Heart right ventricle (tissue), 16 donors: ENCODE results near the gene NCKAP5. TPM values are rescaled to one million over a fixed set of nuclear protein-coding genes. Genes with fewer than 3 reads are reported as not detected.

Experiments
- ATAC-seq, 8 donors: fragments of 200-7000 bp; cut with Tn5 transposase; one replicate each; pipeline ENCODE4 v1.9.1; 2020; ENCODE audit warnings: mild to moderate bottlenecking in 8 of 8, moderate library complexity in 8 of 8, moderate number of reproducible peaks in 1 of 8
- DNase-seq, 2 donors: peaks; one replicate each; pipeline ENCODE4 v3.0.0-alpha.2; 2020
- H3K27ac ChIP-seq, 10 donors: fragments of 200-600 bp; sonication (generic) in 2 of 10; one replicate each; pipeline versions ENCODE4 v1.5.0 to v1.8.0; 2020 to 2022; ENCODE audit warnings: mild to moderate bottlenecking in 3 of 10
- H3K27me3 ChIP-seq, 7 donors: fragments of 200-600 bp; one replicate each; pipeline ENCODE4 v1.8.0; 2021 to 2022; ENCODE audit warnings: mild to moderate bottlenecking in 2 of 7
- H3K36me3 ChIP-seq, 9 donors: fragments of 200-600 bp; sonication (generic) in 1 of 9; one replicate each; pipeline versions ENCODE4 v1.5.0 to v1.8.0; 2020 to 2022; ENCODE audit warnings: mild to moderate bottlenecking in 2 of 9
- H3K4me1 ChIP-seq, 9 donors: fragments of 200-600 bp; sonication (generic) in 1 of 9; one replicate each; pipeline versions ENCODE4 v1.5.0 to v1.8.0; 2020 to 2022; ENCODE audit warnings: mild to moderate bottlenecking in 4 of 9
- H3K4me3 ChIP-seq, 10 donors: fragments of 200-600 bp; sonication (generic) in 2 of 10; one replicate each; pipeline versions ENCODE4 v1.5.0 to v1.8.0; 2020 to 2022; ENCODE audit warnings: mild to moderate bottlenecking in 7 of 10, moderate library complexity in 2 of 10
- H3K9me3 ChIP-seq, 11 donors: fragments of 200-600 bp in 10 of 11; sonication (generic) in 2 of 11; one replicate each; pipeline versions ENCODE4 v1.5.0 to v1.8.0; 2013 to 2022; ENCODE audit warnings: mild to moderate bottlenecking in 2 of 11, control low read depth in 1 of 11, moderate library complexity in 1 of 11
- WGBS, 2 donors: extraction: QIAGEN DNeasy Blood & Tissue Kit; methylation state at CpG; one replicate each; pipeline ENCODE4 v1.1.7; 2013; ENCODE audit warnings: inconsistent platforms in 1 of 2; 5-methylcytosine and 5-hydroxymethylcytosine counted together
- intact Hi-C, 10 donors: fragments of 100-400 bp; cut with DNase I; formaldehyde crosslinking; loops; one replicate each; pipeline versions ENCODE4 v1.11.1 to v1.14.2; 2022
- polyA plus RNA-seq, 2 donors: library from polyadenylated mRNA; stranded (reverse); fragments of 200-250 nt; gene quantifications; one replicate each; pipeline ENCODE4 v1.2.3, GENCODE V29; 2013
- total RNA-seq, 10 donors: library from RNA; stranded (reverse); fragmentation: NEBNext Ultra II Directional in 3 of 10; extraction: Animal tissue kit (Norgen Biotek cat#: 25700) in 3 of 10; gene quantifications; one replicate each; pipeline versions ENCODE4 v1.2.1 to v1.2.4, GENCODE V29; 2021 to 2023
- TF ChIP-seq, protein P1 (sequence below), 9 donors: fragments of 200-600 bp; sonication (generic) in 2 of 9; IDR thresholded peaks; one replicate each; pipeline versions ENCODE4 v1.5.0 to v1.8.0; 2021 to 2022; ENCODE audit warnings: antibody characterized with exemption in 9 of 9, mild to moderate bottlenecking in 5 of 9, moderate library complexity in 1 of 9
- donor health status: Arrhythmogenic right ventricular cardiomyopathy.
- donor health status: ischemic (EF 13 %, LVEDD 7.1; RV severe dilation, severe dysfunction).
- donor health status: healthy with polysubstance abuse.
- donor health status: DM: no; HTN: yes; CAD: no.
- donor health status: DM: no; HTN: no; CAD: no.
- donor health status: ischemic (EF 25% LVEDD 6.9; RV normal size, moderate dysfunction).
- donor health status: ischemic (EF 25% LVEDD 5.7; RV mildly dilated, moderate dysfunction).
- donor health status: healthy.
- donor health status: DM: yes; HTN: yes; CAD: no.
- donor health status: Ischemic cardiomyopathy.
- donor health status: ischemic (EF 35%, LVEDD 5.7; RV mildly dilated, moderate dysfunction).
- donor health status: nonischemic (EF 11% LVEDD 7.7; RV severe dilation, severe dysfunction).
- donor health status: DM: yes; HTN: yes; CAD: no.
- donor health status: PGD.
- donor health status: ischemic (EF 29% LVEDD 5.4; RV normal size, mild dysfunction).
- donor health status: nonischemic (EF 23%, LVEDD 6.1; RV moderate dilation, normal function).

The NCKAP5 gene
- total and polyA plus RNA-seq, 12 donors = 0.57 to 11.7 (median 6.2) TPM

DNA sequence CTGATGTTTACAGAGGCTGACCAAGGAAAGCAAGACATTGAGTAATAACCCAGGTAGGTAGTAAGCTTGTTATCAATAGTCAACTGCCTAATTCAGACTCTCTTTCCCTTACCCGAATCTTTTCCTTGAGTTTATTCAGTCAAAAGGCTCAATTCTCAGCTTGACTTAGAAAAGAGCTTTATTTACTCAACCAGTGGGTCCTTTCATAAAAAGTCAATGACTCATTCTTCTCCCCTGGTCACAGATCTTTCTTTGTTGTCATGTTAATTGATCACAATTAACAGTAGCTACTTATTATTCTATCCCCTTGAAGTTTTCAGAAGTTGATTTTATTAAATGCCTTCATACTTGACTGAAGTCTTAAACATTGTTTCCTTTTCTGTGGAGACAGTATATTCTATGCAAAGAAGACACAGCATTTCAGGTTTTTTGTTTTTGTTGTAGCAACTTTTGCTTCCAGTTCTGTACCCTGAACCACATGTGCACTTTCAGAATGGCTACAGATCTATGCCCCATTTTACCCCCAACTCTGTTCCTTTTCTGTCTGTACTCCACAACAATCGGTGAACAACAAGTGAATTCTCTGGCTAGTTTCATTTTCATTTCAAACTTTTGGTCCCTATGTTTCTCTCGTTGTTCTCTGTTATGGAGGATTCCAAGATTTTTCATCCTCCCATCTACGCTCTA, 428.3 kb downstream of the NCKAP5 start:
- WGBS, 2 donors = 81 to 82% methylated on average over 4 of the region's 4 CpGs
- TF ChIP-seq, protein P1, sequence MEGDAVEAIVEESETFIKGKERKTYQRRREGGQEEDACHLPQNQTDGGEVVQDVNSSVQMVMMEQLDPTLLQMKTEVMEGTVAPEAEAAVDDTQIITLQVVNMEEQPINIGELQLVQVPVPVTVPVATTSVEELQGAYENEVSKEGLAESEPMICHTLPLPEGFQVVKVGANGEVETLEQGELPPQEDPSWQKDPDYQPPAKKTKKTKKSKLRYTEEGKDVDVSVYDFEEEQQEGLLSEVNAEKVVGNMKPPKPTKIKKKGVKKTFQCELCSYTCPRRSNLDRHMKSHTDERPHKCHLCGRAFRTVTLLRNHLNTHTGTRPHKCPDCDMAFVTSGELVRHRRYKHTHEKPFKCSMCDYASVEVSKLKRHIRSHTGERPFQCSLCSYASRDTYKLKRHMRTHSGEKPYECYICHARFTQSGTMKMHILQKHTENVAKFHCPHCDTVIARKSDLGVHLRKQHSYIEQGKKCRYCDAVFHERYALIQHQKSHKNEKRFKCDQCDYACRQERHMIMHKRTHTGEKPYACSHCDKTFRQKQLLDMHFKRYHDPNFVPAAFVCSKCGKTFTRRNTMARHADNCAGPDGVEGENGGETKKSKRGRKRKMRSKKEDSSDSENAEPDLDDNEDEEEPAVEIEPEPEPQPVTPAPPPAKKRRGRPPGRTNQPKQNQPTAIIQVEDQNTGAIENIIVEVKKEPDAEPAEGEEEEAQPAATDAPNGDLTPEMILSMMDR (IDR thresholded peaks at IDR 0.05) = no peak
- DNase-seq = no peak
- Histone ChIP-seq H3K9me3 (no peaks in the 10 kb centered on the region), H3K27me3 (no peaks in the 10 kb centered on the region), H3K4me1 (no peaks in the 10 kb centered on the region), H3K27ac (no peak overlapping the region), H3K4me3 (no peak overlapping the region), H3K36me3 (no peaks in the 10 kb centered on the region)
- no peak for ATAC-seq
- intact Hi-C loops = loop anchor here in 2 of 10 donors (1.0 to 10.0 kb wide), 2 partner anchors 31 to 595 kb away; no protein-coding TSS in a partner anchor

DNA sequence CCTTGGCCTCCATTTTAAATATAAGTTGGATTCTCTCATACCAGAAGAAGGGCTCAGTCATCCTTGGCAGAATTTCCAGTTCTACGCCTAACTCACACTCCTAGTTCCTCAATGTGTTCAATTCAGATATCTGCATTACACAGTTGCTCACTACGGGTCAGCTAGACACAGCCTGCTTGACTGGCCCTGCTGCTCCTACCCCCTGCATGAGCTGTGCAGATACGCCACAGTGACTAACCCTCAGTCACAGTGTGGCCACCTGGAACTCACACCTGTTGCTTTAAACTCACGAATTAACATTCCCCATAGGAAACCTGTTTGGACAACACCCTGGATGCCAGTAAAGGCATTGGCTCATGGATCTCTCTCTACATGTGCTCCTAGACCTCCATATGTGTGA, 429.6 kb downstream of the NCKAP5 start:
- intact Hi-C loops = loop anchor here in 1 of 10 donors (1.0 kb wide), 1 partner anchor 29 kb away; no protein-coding TSS in a partner anchor
- Histone ChIP-seq H3K4me3 (no peak overlapping the region), H3K36me3 (no peaks in the 10 kb centered on the region), H3K9me3 (no peaks in the 10 kb centered on the region), H3K4me1 (no peaks in the 10 kb centered on the region), H3K27me3 (no peaks in the 10 kb centered on the region), H3K27ac (no peak overlapping the region)
- ATAC-seq (no peak), DNase-seq (no peak)
- TF ChIP-seq, protein P1 (IDR thresholded peaks at IDR 0.05) = no peak
- WGBS, 2 donors = 87 to 89% methylated on average over 4 of the region's 4 CpGs

GRCh38 chr2:133135035-133135654, 433.1 kb downstream of the NCKAP5 start:
- TF ChIP-seq, protein P1 (IDR thresholded peaks at IDR 0.05) = no peak
- Histone ChIP-seq H3K4me3 (no peak overlapping the region), H3K4me1 (no peaks in the 10 kb centered on the region), H3K9me3 (no peaks in the 10 kb centered on the region), H3K27me3 (no peaks in the 10 kb centered on the region), H3K27ac (no peak overlapping the region), H3K36me3 (no peaks in the 10 kb centered on the region)
- ATAC-seq = no peak
- WGBS, 2 donors = 88 to 89% methylated on average over 10 of the region's 10 CpGs
- intact Hi-C loops = no loop called here
- no peak for DNase-seq

- intact Hi-C loops = no loop called here
- peaks cover 0 to 4% (median 0%) of the 10 kb centered on the region in 9 donors for H3K36me3 ChIP-seq
- no peaks in the 10 kb centered on the region for H3K9me3 ChIP-seq
- peak in 1 of 8 donors; percentile 41 for ATAC-seq
- TF ChIP-seq, protein P1 (IDR thresholded peaks at IDR 0.05) = no peak
- WGBS, 2 donors = 61 to 71% methylated on average over 3 of the region's 3 CpGs
- DNase-seq = no peak
- H3K4me3 ChIP-seq = no peak overlapping the region
- H3K4me1 ChIP-seq = no peaks in the 10 kb centered on the region
- no peaks in the 10 kb centered on the region for H3K27me3 ChIP-seq
- no peak overlapping the region for H3K27ac ChIP-seq
Observed at GRCh38 chr2:133130548-133131246, 437.6 kb downstream of the NCKAP5 start.
